T47D (cell line): ENCODE measurements around the gene SMG6.
"Not testable (repeated sequence)": the region's sequence is repeated elsewhere in the genome, so short reads cannot be mapped to it uniquely, and the experiment has no call there.

Experiments
- DNase-seq, 2 experiments: peaks; one replicate each; pipeline versions ENCODE4 v3.0.0 to v3.0.0-alpha.2; 2011 to 2012; ENCODE audit warnings: low read depth in 1 of 2, low spot score in 1 of 2
- JUND ChIP-seq: IDR thresholded peaks from 2 replicates; pipeline ENCODE4 v1.6.1; 2012; ENCODE audit warnings: low read depth
- in situ Hi-C: cut with HindIII; loops from 2 replicates; pipeline ENCODE4 v1.10.0; 2016; ENCODE audit warnings: low sequenced_read_pairs, low pct_unique_long_range_greater_than_20kb

The SMG6 gene

DNA sequence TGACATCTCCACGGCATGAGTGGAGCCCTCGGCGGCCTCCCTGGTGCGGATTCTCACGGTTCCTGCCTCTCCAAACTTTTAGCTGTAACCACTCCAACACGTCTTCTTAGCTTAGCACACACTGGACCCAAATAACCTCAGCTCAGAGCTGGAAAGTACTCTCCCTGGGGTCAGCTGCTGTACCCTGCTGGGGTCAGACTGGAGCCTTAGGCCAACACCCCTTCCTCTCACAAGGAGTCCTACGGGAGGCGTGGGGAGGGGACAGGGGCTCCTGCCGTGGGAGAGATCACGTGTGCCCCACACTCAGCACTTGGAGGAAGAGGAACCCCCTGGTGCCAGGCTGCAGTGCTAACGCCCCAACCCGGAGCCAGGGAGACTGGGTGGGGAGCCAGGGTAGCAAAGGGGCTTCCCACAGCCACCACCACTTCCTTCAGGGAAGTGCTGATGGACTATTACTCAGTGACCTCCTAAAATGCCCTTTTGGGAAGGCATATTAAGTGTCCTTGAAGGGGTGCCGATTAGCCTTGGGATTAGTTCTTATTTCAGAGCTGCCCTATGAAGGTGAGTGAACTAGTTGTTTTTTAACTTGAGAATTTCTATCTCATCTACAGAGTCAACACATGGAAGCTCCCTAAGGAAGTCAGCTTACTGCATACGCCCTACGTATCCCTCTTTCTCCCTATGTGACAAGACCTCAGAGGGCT lies 124.6 kb downstream of the SMG6 start:
- DNase-seq: no peak
- TF ChIP-seq JUND: no peak
- in situ Hi-C loops: no loop called here

DNA sequence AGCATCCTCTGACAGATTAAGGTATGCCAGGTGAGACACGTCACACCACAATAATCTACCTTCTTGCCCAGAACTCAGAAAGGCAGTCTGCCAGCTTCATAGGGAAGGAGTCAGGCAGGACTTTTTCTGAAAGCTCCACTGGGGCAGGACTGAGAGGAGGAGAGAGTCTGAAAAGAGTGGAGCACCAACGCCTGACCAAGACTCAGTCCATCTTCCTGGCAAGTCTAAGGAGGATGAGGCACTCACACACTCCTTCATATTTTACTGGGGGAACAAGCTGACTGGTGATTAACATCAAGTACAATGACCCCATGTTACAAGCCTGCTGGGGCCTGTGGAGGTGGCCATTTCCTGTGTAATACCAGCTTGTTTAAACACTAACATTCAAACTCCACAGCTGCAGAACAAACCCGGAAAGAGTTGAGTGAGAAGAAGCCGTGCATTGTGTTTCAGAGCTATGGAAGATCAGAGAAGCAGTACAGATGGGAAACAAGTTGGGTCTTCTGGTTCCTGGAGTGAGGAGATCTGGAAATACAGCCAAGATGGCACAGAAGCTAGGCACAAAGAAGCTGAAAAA lies 126.3 kb downstream of the SMG6 start:
- no peak for TF ChIP-seq JUND
- in situ Hi-C loops: no loop called here
- DNase-seq: no peak

DNA sequence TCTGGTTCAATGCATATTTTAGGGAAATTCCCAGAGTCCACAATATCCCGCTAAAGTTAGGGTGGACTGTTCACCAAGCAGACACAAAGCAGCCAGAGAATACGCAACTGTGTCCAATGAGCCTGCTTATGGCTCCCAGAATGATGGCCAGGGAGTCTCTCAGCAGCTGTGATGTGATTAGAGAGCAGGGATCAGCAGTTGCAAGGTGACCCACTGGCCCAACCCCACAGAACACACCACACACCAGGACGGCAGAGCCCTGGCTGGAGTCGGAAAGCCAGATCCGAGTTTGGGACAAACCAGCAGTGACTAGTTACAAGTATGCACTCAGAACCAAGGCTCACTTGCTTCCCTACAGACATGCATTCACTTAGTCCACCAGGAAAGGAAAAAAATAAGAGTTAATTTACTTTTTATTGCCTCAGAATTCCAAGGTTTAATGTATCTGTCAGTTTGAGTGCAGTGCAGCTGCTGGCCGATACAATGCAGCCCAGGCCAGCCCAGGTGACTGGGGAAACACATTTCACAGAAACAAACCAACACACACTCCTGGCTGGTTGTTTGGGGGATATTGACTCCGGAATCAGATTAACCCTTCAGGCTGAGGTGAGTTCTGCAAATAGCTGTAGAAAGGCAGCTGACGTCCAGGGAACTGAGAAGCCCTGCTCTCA lies 127.0 kb downstream of the SMG6 start:
- in situ Hi-C loops: no loop called here
- DNase-seq: no peak
- no peak for TF ChIP-seq JUND

DNA sequence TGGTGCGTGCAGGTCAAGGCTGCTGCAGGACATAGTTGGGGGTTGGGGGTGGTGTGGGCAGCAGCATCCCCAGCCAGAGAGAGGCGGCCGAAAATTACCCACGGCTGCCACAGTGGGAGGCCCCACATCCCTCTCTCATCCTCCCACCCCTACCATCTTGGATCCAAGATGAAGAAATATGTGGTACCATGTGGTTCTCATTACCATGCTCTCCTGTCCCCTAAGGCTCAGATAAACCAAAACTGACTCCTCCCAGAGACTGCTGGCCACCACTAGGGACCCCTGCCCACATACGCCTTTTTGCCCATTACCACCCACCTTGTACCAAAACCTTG lies 128.3 kb downstream of the SMG6 start:
- DNase-seq: no peak
- in situ Hi-C loops: no loop called here
- no peak for TF ChIP-seq JUND

DNA sequence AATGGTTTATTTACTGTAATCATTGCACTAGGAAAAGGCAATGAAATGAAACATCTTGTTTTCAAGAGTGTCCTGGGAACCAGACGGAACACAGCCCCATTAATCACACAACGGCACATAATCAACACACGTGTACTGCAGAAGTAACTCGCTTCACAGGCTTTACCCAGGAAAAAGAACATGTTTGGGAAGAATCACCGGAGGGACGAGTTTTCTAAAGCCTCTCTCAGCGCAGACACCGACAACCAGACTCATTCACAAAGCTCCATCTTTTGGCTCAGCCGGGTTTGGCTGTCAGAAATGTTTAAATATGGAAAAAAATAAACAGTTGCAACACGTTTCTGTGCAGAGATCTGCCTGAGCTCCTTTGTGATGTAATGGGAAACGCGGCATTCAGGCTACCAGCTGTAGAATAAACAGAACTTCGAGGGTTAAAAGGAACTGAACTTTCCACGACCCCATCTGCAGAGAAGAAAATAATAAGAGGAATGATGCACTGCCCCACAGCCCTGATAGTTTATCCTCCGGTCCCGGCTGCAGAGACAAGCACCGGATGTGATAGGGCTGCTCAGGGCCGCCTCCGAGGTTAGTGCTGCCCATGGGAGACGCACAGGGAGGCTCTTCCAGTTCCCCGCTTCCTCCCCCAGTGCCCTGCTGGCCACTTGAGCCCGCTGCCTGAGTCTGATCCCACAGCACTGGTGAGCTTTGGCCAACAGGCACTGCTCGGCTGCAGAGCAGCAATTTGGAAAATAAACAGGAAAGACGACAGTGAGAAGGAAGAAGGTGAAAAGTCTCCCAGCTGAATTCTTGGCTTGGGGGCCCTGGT lies 128.9 kb downstream of the SMG6 start:
- no peak for TF ChIP-seq JUND
- no peak for DNase-seq
- in situ Hi-C loops: no loop called here

DNA sequence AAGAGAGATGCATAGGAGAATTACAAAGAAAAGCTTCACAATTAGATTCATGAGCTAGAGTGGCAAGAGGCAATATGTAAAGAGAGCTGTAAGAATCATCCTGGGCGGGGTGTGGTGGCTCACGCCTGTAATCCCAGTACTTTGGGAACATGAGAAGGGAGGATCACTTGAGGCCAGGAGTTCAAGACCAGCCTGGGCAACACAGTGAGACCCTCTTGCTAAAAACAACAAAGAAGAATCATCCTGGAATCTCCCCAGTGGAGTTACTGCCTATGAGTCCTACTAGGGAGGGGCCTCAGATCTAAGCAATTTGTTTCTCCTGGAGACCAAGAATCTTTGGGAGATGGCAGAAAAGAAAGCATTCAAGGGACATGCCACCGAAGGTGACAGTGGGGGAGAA lies 129.6 kb downstream of the SMG6 start:
- no peak for TF ChIP-seq JUND
- no peak for DNase-seq
- in situ Hi-C loops: no loop called here

DNA sequence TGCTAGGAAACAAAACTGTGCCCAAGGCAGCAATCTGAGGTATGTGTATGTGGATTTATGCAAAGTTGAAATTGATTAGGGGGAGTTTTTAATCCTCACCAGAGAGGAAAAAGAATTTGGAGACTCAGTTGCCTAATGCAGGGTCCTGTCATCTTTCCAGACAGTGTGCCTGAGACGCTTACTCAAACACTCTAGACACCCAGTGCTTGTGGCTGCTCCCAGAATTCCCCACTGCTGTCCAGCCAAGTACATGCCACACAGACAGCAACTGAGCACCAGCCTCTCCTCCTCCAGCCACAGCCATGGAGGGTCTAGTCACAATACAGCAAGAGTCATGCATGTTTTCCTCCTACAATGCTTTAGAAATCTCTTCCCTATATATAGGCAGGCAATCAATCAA lies 130.6 kb downstream of the SMG6 start:
- TF ChIP-seq JUND: no peak
- no peak for DNase-seq
- in situ Hi-C loops: no loop called here

DNA sequence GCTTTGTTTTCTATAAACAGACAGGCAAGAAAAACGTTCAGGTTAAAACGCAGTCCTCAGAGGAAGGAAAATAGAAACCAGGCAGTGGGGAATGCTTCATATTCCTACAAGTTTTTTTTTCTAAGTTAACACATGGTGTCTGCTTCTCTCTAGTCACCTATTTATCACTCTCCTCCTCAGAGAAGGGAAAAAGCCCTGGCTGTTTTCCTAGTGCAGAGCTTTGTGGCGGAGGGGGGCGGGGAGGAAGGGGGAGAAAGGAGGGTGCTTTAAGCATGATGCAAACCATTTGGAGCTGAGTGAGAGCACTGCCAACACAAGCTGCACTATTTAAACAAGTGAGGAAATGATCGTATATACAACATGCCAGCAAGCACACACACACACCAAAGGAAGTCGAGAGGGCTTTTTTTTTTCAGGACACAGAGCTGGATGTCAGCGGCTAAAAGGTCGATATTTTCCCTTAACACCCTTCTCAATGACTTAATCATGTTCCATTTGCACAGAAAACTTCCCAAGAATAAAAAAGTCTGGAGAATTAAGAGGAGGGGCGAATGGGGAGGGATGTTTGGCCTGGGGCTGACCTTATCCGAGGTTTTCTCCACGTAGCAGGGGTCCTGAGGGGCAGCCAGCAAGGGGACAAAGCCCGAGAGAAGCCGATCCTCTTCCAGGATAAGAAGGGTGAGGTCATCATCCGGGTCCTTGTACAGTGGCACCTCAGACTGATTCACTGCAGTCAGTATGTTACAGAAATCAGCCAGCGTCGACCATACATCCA lies 131.3 kb downstream of the SMG6 start:
- no peak for DNase-seq

DNA sequence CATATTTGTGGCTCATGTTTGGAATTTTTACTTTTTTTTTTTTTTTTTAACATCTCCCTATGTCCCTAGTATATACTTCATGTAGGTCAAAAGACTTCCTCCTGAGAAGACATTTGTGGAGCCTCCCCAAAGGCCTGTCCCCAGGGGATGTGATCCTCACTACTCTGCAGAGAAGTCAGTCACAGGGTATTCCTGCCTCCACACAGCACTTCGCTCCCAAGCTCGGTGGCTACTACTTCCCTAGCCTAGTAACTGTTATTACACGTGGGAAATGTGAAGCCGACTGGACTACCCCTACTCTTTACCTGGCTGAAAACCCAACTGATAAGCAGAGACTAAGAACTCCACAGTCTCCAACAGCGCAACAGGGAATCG lies 131.9 kb downstream of the SMG6 start:
- DNase-seq: no peak
- TF ChIP-seq JUND: no peak
- in situ Hi-C loops: no loop called here

More for the DNA sequence above, 131.3 kb downstream of the SMG6 start:
- TF ChIP-seq JUND: no peak
- in situ Hi-C loops: no loop called here

DNA sequence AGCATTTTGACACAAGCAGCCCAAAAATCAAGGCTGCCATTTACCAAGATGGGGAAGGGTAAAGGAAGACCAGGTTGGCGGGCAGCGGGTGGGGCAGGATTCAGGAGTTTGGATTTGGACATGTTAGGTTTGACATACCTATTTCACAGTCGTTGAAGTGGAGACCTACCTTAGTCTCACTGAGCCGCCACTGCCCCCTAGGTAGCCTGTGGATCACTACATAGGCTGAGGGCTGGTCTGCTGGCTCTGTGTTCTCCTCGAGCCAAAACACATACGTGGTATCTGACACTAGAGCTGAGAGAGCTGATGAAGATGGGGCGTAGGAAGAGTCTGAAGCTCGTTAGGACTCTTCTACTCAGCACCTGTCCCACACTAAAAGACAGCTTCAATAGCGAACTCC lies 133.6 kb downstream of the SMG6 start:
- peak in 1 of 2 experiments; percentile 57 for DNase-seq
- in situ Hi-C loops: no loop called here
- TF ChIP-seq JUND: no peak

DNA sequence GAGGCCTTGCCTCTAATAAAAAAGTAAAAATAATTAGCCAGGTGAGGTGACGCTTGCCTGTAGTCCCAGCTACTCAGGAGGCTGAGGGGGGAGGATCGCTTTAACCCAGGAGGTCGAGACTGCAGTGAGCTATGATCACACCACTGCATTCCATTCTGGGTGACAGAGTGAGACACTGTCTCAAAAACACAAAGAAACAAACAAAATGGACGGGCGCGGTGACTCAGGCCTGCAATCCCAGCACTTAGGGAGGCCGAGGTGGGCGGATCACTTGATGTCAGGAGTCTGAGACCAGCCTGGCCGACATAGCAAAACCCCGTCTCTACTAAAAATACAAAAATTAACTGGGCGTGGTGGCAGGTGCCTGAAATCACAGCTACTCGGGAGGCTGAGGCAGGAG lies 137.9 kb downstream of the SMG6 start:
- DNase-seq, in situ Hi-C loops: not testable (repeated sequence)

DNA sequence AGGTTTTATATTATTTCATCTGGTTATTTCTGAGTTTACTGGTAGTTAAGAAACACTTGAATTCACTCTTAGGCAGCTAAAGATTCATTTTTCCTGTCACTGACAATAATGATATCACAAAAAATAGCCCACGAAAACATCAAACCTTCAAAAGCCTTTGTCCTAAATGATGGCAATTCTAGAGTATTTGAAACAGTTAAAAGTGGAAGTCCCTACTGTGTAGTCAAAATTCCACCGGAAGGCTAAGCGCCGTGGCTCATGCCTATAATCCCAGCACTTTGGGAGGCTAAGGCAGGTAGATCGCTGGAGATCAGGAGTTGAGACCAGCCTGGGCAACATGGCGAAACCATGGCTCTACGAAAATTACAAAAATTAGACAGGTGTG lies 145.2 kb downstream of the SMG6 start:
- in situ Hi-C loops: no loop called here
- TF ChIP-seq JUND: no peak
- DNase-seq: no peak
